HCT116 (cell line): ENCODE measurements around the gene FAM50A.

Source experiments
- CTCF ChIP-seq, 3 experiments: fragments of 200-600 bp in 1 of 3; sonication (generic) in 1 of 3; IDR thresholded peaks in 2 of 3; conservative IDR thresholded peaks in 1 of 3; 2 replicates each; pipeline ENCODE4 v1.5.1; 2012 to 2017; ENCODE audit warnings: low read depth in 2 of 3, low read length in 2 of 3, antibody characterized with exemption in 1 of 3, borderline replicate concordance in 1 of 3, control low read depth in 1 of 3, mild to moderate bottlenecking in 1 of 3, mixed read lengths in 1 of 3, mixed run types in 1 of 3, moderate library complexity in 1 of 3; ENCODE audit not compliant: insufficient read depth in 1 of 3
- EGR1 ChIP-seq: IDR thresholded peaks from 2 replicates; pipeline ENCODE4 v1.6.1; 2012; ENCODE audit warnings: low read depth
- EZH2 ChIP-seq: fragments of 200-600 bp; sonication (generic); IDR thresholded peaks from 2 replicates; pipeline ENCODE4 v1.6.1; 2017; ENCODE audit warnings: antibody characterized with exemption, mixed run types
- EZH2phosphoT487 ChIP-seq: fragments of 200-600 bp; IDR thresholded peaks from 2 replicates; pipeline ENCODE4 v1.6.1; 2018; ENCODE audit warnings: antibody characterized with exemption, borderline replicate concordance
- JUND ChIP-seq: IDR thresholded peaks from 2 replicates; pipeline ENCODE4 v1.6.1; 2012
- MAX ChIP-seq: IDR thresholded peaks from 2 replicates; pipeline ENCODE4 v1.6.1; 2012
- POLR2A ChIP-seq: IDR thresholded peaks from 2 replicates; pipeline ENCODE4 v1.7.0; 2011; ENCODE audit warnings: borderline replicate concordance; ENCODE audit not compliant: insufficient read depth, insufficient read length; ENCODE audit errors: extremely low read depth
- REST ChIP-seq: IDR thresholded peaks from 2 replicates; pipeline ENCODE4 v1.6.1; 2012; ENCODE audit warnings: low read depth
- SIN3A ChIP-seq: IDR thresholded peaks from 2 replicates; pipeline ENCODE4 v1.6.1; 2012; ENCODE audit warnings: low read depth
- ZBTB33 ChIP-seq: IDR thresholded peaks from 2 replicates; pipeline ENCODE4 v1.6.1; 2011; ENCODE audit warnings: mild to moderate bottlenecking, low read length, moderate library complexity; ENCODE audit not compliant: insufficient replicate concordance; ENCODE audit errors: extremely low read depth
- ZNF274 ChIP-seq: fragments of 200-500 bp; sonication (Bioruptor generic); IDR thresholded peaks from 2 replicates; pipeline ENCODE4 v1.6.1; 2014; ENCODE audit warnings: mild to moderate bottlenecking, low read depth, low read length, inconsistent platforms

- no peak for TF ChIP-seq POLR2A
- no peak for TF ChIP-seq CTCF (IDR thresholded peaks at IDR 0.05 in 2 of 3, conservative IDR thresholded peaks at IDR 0.05 in 1 of 3; ENCODE audit: borderline replicate concordance in 1 of 3, insufficient read depth in 1 of 3, low read depth in 2 of 3, low read length in 2 of 3)
- TF ChIP-seq EZH2 = no peak
- TF ChIP-seq SIN3A = no peak
- no peak for TF ChIP-seq EGR1
- TF ChIP-seq JUND = no peak
- TF ChIP-seq EZH2phosphoT487 = no peak
- no peak for TF ChIP-seq REST
- no peak for TF ChIP-seq MAX
- no peak for TF ChIP-seq ZNF274
- TF ChIP-seq ZBTB33 = no peak
Observed at GRCh38 chrX:154408659-154409221, 35.2 kb upstream of the FAM50A start.
